ENCODE measurements around the gene APBB2. TPM values are rescaled to one million over a fixed set of nuclear protein-coding genes. Genes with fewer than 3 reads are reported as not detected.
A peak's percentile ranks its signal among the peaks of the same experiment; 100 is the strongest.

APBB2 gene
- total RNA-seq, 2 donors from 2014 or later = 34.8 to 42.8 TPM

DNA sequence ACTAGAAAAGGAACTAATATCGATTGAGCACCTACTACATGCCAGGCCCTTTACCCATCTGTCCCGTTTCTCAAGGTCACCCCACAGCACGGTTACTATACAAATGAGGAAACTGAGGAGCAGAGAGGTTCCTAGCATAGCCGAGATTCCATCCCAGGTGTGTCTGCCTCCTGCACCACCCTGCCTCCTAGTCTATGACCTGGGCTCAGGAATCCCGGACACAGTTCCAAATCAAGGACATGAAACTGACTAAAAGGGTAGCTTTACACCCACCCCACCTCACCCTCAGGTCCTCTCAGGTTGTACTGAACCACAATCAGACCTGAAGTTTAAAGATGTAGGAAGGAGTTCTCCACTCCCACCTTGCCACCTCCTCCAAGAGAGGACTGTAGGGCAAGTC is 55.6 kb downstream of the APBB2 start:
- DNase-seq (no peak), ATAC-seq (no peak)
- TF ChIP-seq, protein P1, sequence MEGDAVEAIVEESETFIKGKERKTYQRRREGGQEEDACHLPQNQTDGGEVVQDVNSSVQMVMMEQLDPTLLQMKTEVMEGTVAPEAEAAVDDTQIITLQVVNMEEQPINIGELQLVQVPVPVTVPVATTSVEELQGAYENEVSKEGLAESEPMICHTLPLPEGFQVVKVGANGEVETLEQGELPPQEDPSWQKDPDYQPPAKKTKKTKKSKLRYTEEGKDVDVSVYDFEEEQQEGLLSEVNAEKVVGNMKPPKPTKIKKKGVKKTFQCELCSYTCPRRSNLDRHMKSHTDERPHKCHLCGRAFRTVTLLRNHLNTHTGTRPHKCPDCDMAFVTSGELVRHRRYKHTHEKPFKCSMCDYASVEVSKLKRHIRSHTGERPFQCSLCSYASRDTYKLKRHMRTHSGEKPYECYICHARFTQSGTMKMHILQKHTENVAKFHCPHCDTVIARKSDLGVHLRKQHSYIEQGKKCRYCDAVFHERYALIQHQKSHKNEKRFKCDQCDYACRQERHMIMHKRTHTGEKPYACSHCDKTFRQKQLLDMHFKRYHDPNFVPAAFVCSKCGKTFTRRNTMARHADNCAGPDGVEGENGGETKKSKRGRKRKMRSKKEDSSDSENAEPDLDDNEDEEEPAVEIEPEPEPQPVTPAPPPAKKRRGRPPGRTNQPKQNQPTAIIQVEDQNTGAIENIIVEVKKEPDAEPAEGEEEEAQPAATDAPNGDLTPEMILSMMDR (IDR thresholded peaks at IDR 0.05) = no peak
- no peak for TF ChIP-seq POLR2A (IDR thresholded peaks at IDR 0.05)
- Histone ChIP-seq H3K9me3 (no peaks in the 10 kb centered on the region), H3K4me3 (no peak overlapping the region), H3K27me3 (no peaks in the 10 kb centered on the region), H3K36me3 (replicated peaks in 1 of 2; ENCODE audit: insufficient read depth in 1 of 2, low read depth in 2 of 2) (no peaks in the 10 kb centered on the region), H3K4me1 (peaks cover 25% of the 10 kb centered on the region), H3K27ac (no peak overlapping the region)
- intact Hi-C loops (cut with DNase I) = no loop called here
- WGBS, 2 donors = 74 to 84% methylated on average over 5 of the region's 5 CpGs

DNA sequence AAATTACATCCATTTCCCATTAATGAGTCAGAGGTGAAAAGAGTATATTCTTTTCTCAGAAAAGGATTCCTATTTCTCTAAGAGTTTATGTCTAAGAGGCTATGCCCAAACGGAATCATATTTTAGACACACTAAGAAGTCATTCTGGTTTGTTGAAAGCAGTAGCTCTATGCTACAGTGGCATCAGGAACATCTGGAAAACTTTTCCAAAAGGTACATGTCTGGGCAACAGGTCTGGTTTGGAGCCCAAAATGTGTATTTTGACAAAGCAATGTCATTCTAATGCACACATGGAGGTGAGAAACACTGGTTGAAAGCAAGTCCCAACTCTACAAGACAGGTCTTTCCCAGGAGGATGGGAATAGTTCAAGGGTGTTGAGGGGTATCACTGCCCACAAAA is 56.1 kb downstream of the APBB2 start:
- DNase-seq (no peak), ATAC-seq (no peak)
- no peak for TF ChIP-seq POLR2A (IDR thresholded peaks at IDR 0.05)
- TF ChIP-seq, protein P1 (IDR thresholded peaks at IDR 0.05) = no peak
- no peak overlapping the region for H3K4me3 ChIP-seq
- H3K27ac ChIP-seq = no peak overlapping the region
- H3K4me1 ChIP-seq = peaks cover 30% of the 10 kb centered on the region
- H3K36me3 ChIP-seq (replicated peaks in 1 of 2; ENCODE audit: insufficient read depth in 1 of 2, low read depth in 2 of 2) = no peaks in the 10 kb centered on the region
- no peaks in the 10 kb centered on the region for H3K9me3 ChIP-seq
- WGBS, 2 donors = 80 to 100% methylated on average over 1 of the region's 1 CpG
- no peaks in the 10 kb centered on the region for H3K27me3 ChIP-seq
- intact Hi-C loops (cut with DNase I) = no loop called here

DNA sequence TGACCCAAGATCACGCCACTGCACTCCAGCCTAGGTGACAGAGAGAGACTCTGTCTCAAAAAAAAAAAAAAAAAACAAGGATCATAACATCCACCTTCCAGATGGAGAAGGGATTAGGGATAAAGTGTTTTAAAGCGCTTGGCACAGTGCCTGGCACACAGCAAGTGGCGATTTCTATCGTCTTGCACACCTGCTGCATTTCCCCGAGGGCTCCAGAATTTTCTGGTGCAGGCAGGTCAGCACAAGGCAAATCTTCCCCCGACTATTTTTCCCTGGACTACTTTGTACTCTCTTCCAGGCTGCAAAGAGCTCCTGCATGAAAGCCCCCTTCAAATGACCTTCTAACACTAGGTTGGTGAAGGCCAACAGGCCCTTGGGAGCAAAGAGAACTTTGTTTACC is 57.3 kb downstream of the APBB2 start:
- no peaks in the 10 kb centered on the region for H3K9me3 ChIP-seq
- intact Hi-C loops (cut with DNase I) = no loop called here
- 47 to 56% methylated on average over 6 of the region's 6 CpGs for WGBS, 2 donors
- TF ChIP-seq, protein P1 (IDR thresholded peaks at IDR 0.05) = no peak
- no peak for TF ChIP-seq POLR2A (IDR thresholded peaks at IDR 0.05)
- peak; percentile 52 to 82 (median 64) for DNase-seq
- no peaks in the 10 kb centered on the region for H3K36me3 ChIP-seq (replicated peaks in 1 of 2; ENCODE audit: insufficient read depth in 1 of 2, low read depth in 2 of 2)
- peaks cover 31% of the 10 kb centered on the region for H3K4me1 ChIP-seq
- H3K4me3 ChIP-seq = no peak overlapping the region
- peak overlapping the region in 1 of 4 donors; percentile 37 for H3K27ac ChIP-seq
- H3K27me3 ChIP-seq = no peaks in the 10 kb centered on the region
- ATAC-seq = no peak

DNA sequence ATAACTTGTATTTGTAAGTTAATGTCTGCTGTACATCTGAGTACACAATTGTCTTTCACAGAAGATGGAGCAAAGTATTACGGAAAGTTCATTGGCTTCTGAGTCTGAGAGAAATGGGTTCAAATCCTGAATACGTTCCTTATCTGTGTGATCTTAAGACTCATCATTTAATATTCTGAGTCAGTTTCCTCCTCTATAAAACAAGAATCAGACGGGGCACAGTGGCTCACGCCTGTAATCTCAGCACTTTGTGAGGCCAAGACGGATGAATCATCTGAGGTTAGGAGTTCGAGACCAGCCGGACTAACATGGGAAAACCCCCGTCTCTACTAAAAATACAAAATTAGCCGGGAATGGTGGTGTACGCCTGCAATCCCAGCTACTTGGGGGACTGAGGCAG is 57.8 kb downstream of the APBB2 start:
- WGBS, 2 donors = 81 to 89% methylated on average over 10 of the region's 10 CpGs
- no peaks in the 10 kb centered on the region for H3K27me3 ChIP-seq
- no peak for ATAC-seq
- no peak overlapping the region for H3K4me3 ChIP-seq
- no peak for DNase-seq
- H3K4me1 ChIP-seq = peaks cover 31% of the 10 kb centered on the region
- intact Hi-C loops (cut with DNase I) = no loop called here
- no peak overlapping the region for H3K27ac ChIP-seq
- no peaks in the 10 kb centered on the region for H3K9me3 ChIP-seq
- no peaks in the 10 kb centered on the region for H3K36me3 ChIP-seq (replicated peaks in 1 of 2; ENCODE audit: insufficient read depth in 1 of 2, low read depth in 2 of 2)
- TF ChIP-seq, protein P1 (IDR thresholded peaks at IDR 0.05) = no peak
- TF ChIP-seq POLR2A (IDR thresholded peaks at IDR 0.05) = no peak

GRCh38 chr4:41155194-41155830 is 59.0 kb downstream of the APBB2 start:
- Histone ChIP-seq H3K9me3 (no peaks in the 10 kb centered on the region), H3K4me1 (peaks cover 31% of the 10 kb centered on the region), H3K36me3 (replicated peaks in 1 of 2; ENCODE audit: insufficient read depth in 1 of 2, low read depth in 2 of 2) (no peaks in the 10 kb centered on the region), H3K27me3 (no peaks in the 10 kb centered on the region), H3K4me3 (no peak overlapping the region), H3K27ac (no peak overlapping the region)
- 68 to 89% methylated on average over 5 of the region's 5 CpGs for WGBS, 2 donors
- TF ChIP-seq POLR2A (IDR thresholded peaks at IDR 0.05) = no peak
- TF ChIP-seq, protein P1 (IDR thresholded peaks at IDR 0.05) = no peak
- ATAC-seq = no peak
- intact Hi-C loops (cut with DNase I) = no loop called here
- DNase-seq = no peak
